GM19023 (cell line): ENCODE measurements around the gene RNFT2.
A peak's percentile ranks its signal among the peaks of the same experiment; 100 is the strongest.
"Not testable (repeated sequence)": the region's sequence is repeated elsewhere in the genome, so short reads cannot be mapped to it uniquely, and the experiment has no call there.

Source experiments
- ATAC-seq: cut with Tn5 transposase; IDR thresholded peaks from one replicate; pipeline ENCODE4 v1.9.1; 2021; ENCODE audit warnings: mild to moderate bottlenecking, moderate library complexity; ENCODE audit not compliant: unreplicated experiment

RNFT2 gene

DNA sequence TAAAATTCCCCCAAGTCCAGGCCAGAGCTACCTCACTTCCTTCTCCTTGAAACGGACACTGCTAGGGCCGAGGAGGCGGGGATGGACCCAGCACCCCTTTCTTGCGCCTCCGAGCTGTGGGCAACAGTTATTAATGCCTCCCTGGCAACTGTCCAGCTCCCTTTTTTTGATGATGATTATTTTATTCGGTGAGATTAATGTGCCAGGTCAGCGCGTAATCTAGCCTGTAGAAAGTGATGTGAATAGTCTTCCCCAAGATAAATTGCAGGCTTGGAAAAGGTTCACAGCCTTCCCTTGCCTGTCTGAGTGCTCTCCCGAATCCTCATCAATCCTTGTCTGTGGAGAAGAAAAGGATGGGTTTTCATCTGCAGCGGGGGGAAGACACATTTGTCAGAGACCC lies 54.3 kb downstream of the RNFT2 start:
- ATAC-seq, result no peak

DNA sequence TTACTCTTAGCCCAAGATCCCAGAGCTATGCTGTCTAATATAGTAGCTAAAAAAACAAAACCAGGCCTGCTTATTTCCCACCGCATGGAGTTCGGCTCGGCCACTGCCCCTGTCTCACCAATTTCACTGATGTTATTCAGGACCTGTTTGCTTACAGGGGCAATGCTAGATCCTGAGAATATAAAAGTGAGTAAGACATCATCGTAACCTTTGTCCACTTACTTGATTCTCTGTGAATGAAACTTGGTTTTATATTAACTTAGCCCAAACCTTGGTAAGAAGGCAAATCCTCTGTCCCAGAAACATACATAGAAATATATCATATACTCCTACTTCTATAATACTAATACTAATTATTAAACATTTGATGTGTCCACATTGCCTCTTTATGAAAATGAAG lies 56.6 kb downstream of the RNFT2 start:
- no peak for ATAC-seq

GRCh38 chr12:116797885-116798284 lies 59.8 kb downstream of the RNFT2 start:
- no peak for ATAC-seq

GRCh38 chr12:116798719-116799118 lies 60.6 kb downstream of the RNFT2 start:
- no peak for ATAC-seq

DNA sequence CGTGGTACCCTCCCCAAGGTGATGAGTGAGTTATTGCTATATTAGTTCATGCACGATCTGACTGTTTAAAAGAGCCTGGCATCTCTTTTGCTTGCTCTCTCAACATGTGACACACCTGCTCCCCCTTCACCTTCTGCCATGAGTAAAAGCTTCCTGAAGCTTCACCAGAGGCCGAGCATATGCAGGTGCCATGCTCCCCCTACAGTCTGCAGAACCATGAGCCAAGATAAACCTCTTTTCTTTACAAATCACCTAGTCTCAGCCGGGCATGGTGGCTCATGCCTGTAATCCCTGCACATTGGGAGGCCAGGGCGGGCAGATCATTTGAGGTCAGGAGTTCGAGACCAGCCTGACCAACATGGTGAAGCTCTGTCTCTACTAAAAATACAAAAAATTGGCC lies 61.8 kb downstream of the RNFT2 start:
- no peak for ATAC-seq

GRCh38 chr12:116800918-116801317 lies 62.8 kb downstream of the RNFT2 start:
- no peak for ATAC-seq

GRCh38 chr12:116802018-116802417 lies 63.9 kb downstream of the RNFT2 start:
- no peak for ATAC-seq

GRCh38 chr12:116803013-116803736 lies 65.1 kb downstream of the RNFT2 start:
- ATAC-seq, result no peak

DNA sequence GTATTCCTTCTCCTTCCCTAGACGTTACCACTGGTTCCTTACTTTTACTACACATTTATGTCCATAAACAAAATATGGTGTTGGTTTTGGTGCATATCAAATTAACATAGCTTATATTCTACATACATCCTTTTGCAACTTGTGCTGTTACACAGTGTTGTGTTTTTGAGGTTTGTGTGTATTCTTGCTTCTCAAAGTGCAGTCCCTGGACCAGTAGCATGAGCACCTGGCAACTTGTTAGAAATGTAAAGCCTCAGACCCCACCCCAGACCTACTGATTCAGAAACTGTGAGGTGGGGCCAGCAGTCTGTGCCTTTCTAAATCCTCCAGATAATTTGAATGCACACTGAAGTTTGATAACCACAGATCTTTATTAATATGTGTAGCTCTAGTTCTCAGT lies 65.9 kb downstream of the RNFT2 start:
- ATAC-seq, result no peak

DNA sequence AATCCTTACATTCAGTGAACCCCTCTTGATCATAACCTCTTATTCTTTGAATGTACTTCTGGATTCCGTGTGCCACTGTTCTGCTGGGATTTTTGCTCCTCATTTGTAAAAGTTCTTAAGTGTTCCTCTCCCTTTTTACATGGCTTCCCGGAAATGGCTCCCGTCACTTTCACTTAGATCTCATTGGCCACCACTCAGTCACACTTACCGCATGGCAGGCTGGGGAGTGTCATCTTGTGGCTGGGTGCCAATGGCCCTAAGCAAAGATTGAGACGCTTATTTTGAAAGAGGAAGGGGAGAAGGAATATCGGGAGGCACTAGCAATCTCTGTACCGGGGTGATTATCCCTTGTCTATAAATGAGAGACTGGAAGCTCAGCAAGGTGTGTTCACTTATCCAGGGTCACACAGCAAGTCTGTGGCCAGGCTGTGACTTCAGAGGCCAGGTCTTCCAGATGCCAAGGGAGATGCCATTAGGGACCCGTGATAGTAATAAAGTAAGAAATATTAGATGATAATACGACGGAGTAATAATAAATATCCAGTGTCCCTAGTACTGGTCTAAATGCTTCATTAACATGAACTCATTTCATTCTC lies 68.8 kb downstream of the RNFT2 start:
- ATAC-seq, result no peak

DNA sequence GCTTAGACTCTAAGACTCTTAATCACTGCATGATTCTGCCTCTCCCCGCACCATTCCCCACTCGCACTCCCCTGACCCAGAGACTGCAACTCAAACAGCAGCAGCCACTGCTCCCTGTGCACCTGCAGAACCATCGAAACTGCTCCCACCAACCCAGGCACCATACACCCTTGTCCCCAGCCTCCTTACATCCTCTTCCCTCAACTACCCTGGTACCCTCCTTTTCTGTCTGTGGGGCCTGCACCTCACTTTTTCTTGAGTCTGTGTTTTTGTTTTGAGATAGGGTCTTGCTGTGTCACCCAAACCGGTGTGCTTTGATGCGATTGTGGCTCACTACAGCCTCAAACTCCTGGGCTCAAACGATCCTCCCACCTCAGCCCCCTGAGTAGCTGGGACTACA lies 69.4 kb downstream of the RNFT2 start:
- ATAC-seq, result no peak

GRCh38 chr12:116808113-116809105 lies 70.3 kb downstream of the RNFT2 start:
- no peak for ATAC-seq

- no peak for ATAC-seq
Observed at GRCh38 chr12:116812238-116812637, 74.1 kb downstream of the RNFT2 start.

GRCh38 chr12:116813271-116814041 lies 75.3 kb downstream of the RNFT2 start:
- no peak for ATAC-seq

DNA sequence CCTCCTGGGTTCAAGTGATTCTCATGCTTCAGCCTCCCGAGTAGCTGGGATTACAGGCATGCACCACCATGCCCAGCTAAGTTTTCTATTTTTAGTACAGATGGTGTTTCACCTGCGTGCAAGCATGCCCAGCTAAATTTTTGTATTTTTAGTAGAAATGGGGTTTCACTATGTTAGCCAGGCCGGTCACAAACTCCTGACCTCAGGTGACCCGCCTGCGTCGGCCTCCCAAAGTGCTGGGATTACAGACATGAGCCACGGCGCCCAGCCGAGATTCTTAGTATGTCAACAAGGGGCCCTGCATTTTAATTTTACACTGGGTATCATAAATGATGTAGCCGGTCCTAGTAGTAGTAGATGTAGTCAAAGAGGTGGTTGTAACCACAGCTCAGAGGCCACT lies 76.7 kb downstream of the RNFT2 start:
- ATAC-seq, result not testable (repeated sequence)

GRCh38 chr12:116818341-116818856 lies 80.3 kb downstream of the RNFT2 start:
- ATAC-seq, result no peak

GRCh38 chr12:116818948-116819832 lies 81.1 kb downstream of the RNFT2 start:
- peak; percentile 90 for ATAC-seq

- no peak for ATAC-seq
Observed at GRCh38 chr12:116820064-116820656, 82.0 kb downstream of the RNFT2 start.

GRCh38 chr12:116821291-116821690 lies 83.2 kb downstream of the RNFT2 start:
- no peak for ATAC-seq
